ENCODE data around the gene IQSEC1. TPM values are rescaled to one million over a fixed set of nuclear protein-coding genes. Genes with fewer than 3 reads are reported as not detected.

IQSEC1 gene
- total RNA-seq, 1 experiment from 2014 or later: 9.7 TPM

DNA sequence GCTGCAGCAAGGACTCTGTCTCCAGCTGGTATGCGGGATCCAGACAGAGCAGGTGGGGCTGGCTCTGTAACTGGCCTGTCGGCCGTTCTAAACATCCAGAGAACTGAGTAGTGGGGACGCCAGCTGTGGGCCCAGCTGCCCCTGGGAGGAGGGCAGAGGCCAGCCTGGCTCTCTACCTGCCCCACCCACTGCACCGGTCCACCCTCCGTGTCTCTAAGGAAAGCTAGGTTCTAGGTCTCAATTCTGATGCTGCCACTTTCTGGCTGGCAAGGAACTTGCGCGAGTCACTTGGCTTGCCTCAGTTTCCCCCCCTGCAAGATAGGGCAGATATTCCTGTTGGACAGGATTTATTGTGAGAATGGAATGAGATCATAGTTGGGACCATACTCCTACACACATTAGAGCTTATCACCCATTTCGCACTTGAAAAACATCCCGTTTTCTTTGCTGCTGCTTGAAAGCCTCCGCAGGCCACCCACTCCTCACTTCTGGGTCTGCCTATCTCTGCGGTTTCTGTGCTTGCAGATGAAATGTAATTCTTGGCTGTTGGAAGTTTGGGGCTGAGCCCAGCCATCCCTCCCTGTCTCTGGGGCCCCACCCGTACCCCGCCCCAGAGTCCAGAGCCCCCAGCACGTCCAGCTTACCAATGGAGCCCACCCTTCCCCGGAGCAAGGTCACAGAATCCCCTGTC lies 65.8 kb downstream of the IQSEC1 start:
- DNase-seq (ENCODE audit: extremely low read depth, low read depth): no peak

DNA sequence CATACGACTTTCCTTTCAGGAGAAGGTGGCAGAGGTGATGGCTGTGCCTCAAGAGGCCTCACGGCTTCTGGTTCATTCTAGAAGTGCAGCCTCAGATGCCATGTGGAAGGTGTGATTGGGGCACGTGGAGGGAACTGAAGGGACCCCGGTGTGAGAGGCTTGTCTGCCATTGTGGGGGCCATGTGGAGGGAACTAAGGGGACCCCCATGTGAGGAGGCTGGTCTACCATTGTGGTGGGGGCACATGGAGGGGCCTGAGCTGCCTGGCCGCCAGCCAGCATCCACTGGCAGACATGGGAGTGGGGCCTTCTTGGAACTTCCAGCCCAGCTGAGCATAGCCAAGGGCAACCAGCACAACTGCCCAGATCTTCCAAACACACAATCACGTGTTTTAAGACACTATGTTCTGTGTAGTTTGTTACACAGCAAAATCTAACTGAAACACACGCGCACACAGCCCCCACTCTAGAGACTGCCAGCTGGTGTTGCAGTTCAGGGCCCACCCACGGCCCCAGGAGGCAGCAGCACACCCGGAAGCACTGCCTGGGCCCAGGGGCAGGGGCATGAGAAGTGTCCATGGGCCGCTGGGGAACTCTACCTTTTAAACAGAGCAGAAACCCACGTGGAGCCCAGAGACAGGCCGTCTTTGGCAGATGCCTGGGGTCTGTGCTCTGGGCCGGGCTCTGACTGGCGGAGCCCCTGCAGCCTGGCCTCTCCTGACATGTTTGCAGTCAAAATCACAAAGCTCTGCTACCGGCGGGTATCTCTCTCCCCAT lies 66.8 kb downstream of the IQSEC1 start:
- DNase-seq (ENCODE audit: extremely low read depth, low read depth): no peak

DNA sequence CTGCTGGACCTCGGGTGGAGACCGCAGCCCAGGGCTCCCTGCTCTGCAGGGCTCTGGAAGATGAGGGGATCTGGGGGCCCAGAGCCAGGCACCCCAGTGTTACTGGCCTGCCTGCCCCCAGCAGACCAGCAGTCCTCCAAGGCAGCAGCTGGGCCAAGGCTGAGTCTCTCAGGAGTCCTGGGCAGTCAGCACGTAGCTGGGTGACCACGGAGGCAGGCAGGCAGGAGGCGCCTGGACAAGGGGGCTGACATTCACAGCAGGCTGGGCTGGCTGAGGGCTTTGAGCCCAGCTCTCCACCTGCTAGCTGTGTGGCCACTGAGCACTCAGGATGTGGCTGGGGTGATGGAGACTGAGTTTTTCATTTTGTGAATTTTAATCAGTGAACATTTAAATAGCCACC lies 67.9 kb downstream of the IQSEC1 start:
- DNase-seq (ENCODE audit: extremely low read depth, low read depth): no peak

DNA sequence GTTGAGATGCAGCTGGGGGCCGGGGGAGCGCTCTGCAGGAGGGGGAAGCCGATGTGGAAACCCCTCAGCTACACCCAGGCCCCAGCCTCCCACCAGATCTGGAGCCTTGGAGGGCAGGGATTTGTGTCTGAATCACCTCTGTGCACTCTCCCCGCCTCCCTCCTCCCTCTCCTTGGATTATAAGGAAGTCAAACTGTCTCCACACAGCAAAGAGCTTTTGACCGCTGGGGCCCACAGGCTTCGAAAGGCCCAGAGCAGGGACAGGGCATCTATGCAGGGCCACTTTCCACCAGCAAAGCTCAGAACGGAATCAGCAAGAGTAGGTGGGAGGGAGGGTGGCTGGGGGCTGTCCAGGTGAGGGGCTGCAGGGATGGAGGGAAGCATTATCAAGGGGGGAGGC lies 68.9 kb downstream of the IQSEC1 start:
- DNase-seq (ENCODE audit: extremely low read depth, low read depth): no peak

DNA sequence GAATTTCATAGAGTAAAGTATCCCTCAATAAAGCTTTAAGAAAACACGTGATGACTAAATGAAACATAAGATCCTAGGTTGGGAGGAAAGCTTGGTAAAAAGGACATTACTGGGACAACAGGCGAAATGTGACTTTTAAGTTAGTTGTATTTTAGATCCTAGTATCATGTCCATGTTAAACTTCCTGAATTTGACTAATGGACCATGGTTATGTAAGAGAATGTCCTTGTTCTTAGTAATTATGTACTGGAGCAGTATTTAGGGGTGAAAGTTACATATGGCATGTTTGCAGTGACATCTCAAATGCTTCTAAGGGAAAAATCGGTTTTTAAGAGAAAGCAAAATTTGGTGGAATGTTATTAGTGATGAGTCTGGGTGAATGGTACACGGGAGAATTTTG lies 69.6 kb downstream of the IQSEC1 start:
- DNase-seq (ENCODE audit: extremely low read depth, low read depth): no peak

DNA sequence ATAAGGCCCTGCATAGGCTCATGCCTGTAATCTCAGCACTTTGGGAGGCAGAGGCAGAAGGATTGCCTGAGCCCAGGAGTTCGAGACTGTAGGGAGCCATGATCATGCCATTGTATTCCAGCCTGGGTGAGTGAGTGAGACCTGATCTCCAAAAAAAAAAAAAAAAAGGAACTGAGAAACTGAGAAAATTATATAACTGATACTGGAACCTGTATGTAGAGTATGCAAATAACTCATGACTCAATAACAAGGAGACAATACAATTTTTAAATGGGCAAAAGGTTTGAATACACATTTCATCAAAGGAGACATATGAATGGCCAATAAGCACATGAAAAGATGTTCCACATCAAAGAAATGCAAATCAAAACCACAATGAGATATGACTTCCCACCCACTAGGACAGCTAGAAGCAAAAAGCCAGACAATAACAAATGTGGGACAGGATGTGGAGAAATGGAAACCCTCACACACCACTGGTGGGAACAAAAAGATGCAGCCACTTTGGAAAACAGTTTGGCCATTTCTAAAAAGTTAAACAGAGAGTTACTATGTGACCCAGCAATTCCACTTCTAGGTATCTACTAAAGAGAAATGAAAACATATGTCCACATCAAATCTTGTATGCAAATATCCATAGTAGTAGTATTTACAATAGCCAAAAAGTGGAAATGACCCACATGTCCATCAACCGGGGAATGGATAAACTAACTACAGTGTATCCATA lies 70.7 kb downstream of the IQSEC1 start:
- DNase-seq (ENCODE audit: extremely low read depth, low read depth): no peak

DNA sequence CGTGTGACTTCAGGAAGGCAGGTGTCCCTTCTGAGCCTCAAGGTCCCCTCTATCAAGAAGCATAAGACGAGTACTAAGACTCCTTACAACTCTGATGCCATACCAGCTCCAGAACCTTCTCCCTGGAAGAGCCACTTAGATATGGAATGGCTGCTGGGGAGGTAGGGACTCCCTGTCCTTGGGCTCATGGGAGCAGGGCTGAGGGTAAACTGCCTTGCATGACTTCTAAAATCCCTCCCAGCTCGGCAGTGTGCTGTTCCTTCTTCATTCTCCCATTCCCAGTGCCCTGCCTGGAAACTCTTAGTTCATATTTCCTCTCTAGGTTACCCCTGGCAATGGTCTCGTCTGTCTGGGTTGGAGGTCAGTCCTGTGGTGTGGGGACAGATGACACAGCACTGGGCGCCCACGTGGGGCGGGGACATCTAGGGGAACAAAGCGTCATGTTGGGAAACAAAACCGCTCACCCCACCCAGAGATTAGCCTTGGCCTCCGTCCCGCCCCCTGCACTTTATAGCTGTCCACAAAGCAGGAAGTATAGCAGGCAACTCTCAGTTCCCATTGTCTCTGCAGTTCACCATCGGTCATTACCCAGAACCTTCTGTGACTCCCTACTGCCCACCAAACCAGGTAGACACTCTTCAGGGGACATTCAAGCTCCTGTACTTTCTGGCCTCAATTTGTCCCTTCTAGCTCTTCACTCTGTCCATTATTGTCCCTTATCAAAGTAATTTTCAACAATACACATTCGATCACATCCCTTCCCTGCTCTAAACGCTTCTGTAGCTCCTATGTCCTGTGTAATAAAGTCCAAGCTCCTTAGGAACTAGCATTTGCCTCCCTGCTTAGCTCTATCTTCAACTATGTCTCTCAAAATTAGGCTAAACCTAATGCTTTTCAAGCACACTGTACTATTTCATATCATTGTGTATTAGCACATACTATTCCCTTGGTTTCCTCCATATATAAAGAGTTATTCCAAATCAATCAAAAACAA lies 73.8 kb downstream of the IQSEC1 start:
- DNase-seq (ENCODE audit: extremely low read depth, low read depth): no peak

DNA sequence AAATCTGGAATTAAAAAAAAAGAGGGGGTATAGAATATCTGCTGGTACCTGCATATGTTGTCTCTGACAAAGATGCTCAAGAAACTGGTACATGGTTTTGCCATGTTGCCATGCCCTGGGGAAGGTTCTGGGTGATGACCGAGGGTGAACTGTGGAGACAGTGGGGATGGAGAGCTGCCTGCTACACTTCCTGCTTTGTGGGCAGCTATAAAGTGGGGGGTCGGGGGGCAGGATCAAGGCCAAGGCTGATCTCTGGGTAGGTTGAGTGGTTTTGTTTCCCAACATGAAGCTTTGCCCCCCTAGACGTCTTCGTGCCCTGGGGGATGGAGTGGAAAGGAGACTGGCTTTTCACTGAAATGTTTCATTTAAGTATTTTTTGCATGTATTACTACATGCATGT lies 74.6 kb downstream of the IQSEC1 start:
- no peak for DNase-seq (ENCODE audit: extremely low read depth, low read depth)

DNA sequence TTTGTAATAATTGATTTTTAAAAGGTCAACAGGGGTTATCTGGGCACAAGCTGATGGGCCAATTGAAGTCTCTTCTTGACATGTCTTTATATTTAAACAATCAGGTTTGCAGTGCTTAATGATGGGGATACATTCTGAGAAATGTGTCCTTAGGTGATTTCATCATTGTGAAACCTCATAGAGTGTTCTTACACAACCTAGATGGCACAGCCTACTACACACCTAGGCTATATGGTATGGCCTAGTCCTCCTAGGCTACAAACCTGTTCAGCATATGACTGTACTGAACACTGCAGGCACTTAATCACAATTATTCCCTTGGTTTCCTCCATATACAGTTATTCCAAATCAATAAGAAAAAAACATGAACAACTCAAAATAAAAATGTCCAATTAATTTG lies 75.8 kb downstream of the IQSEC1 start:
- no peak for DNase-seq (ENCODE audit: extremely low read depth, low read depth)

DNA sequence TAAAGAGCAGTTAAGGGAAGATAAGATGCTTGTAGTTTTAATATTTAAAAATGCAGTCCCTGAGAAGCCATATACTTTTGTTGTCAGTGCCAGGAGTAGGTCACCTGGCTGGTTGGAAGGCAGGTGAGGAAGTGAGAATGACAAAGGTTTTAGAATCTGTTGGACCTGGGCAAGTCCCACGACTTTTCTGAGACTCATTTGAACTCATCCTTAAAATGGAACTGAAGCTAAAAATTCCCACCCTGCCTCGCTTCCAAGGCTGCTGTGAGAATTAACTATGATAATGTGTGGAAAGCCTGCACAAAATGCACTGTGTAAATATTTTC lies 77.1 kb downstream of the IQSEC1 start:
- no peak for DNase-seq (ENCODE audit: extremely low read depth, low read depth)

DNA sequence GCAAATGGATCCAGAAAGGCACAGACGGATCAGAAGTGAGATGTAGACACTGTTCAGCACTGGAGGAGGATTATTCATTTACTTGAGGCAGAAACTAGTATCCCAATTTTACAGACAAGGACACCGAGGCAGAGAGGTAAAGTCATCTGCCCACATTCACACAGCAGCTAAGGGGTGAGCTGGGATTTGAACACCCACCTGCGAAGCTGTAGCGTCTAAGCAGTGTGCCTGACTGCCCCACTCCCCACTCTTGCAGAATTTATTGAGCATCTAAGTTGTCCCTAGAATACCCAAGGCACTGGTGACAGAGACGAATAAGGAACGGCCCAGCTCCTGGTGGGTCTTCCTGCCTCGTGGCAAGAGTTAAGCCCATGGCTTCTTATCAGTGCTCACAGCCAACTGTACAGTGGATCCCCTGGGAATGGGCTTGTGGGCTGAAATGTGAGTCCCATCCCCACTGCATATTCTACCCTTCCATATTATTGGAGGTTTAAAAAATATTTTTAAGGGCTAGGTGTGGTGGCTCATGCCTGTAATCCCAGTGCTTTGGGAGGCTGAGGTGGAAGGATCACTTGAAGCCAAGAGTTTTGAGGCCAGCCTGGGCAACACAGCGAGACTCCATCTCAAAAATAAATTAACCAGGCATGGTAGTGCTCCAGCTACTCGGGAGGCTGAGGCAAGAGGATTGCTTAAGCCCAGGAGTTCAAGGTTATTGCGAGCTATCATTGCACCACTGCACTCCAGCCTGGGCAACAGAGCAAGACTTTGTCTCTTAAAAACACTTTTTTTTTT lies 77.6 kb downstream of the IQSEC1 start:
- no peak for DNase-seq (ENCODE audit: extremely low read depth, low read depth)

DNA sequence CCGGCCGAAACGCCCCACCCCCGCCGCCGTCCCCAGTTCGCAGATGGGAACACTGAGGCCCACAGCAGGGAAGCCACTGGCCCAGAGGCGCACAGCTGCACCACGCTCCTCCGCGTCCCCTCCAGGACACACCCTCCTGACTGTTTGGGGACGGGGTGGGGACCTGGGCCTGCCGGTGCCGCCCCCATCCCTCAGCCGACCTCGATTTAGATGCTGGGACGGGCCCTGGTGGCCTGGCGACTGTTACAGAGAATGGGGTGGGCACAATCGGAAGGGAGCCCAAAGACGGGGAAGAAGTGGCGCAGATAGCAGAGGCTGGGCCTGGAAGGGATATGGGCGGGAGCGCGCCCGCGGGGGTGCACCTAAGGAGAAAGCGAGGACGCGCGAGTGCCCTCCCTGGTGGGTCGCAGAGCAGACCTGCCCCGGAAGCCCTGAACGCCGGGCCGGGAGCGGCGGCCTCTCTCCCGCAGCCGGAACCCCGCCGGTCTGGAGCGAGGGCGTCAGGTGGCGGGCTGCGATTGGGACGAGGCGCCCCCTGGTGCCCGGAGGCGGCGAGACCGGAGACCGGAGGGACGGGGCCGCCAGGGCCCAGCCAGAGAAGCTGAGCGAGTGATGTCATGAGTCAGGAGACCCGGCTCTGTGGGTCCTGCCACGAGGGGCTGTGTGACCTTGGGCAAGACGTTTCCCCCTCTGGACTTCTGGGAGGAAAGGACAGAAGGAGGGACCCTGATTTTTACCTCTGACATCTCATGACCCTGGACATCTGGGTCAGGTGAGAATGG lies 78.4 kb downstream of the IQSEC1 start:
- DNase-seq (ENCODE audit: extremely low read depth, low read depth): peak; percentile 56

DNA sequence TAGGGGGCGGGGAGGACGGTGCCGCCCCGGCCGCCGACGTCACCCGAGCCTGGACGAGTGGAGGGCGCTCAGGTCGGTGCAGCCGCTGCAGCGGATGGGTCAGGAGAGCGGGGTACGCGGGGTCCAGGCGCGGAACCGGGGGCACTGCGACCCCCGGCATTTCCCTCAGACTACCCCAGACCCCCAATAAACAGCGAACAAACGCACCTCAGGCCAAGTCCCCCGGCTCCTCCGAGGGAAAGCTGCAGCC lies 78.9 kb downstream of the IQSEC1 start:
- DNase-seq (ENCODE audit: extremely low read depth, low read depth): no peak

DNA sequence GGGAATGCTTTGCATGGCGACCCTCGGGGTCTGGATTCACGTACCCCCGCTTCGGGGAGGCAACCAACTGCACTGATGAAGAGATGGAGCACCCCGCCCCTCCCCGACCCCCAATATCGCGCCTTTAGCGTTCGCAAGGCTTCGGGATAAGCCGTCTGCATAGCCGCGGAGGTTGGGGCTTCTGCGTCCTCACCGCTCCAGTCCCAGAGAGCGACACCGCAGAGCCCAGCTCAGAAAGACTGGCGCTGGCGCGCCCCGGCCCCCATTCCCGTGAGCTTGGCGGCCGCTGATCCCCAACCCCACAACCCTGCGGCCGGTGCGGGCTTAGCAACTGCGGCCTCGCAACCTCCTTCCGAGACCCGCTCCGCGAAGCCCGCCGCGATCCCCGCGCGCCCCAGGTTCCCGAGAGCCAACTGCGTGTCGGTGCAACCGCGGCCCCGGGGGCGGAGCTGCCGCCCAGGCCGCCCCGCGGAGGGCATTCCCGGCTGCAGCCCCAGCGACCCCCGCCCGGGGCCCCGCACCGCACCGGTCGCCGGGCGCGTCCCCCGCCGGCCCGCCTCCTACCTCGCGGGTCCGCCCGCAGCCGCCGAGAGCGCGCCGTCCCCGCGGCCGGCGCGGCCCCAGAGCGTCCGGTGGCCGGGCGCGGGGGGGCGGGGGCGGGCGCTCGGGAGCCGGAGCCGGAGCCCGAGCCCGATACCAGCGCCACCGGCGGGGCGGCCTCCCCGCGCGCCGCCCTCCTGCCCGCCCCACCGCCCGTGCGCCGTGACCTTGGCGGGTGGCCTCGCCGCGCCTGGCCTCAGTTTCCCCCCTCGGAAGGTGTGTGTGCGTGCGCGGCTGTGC lies 79.5 kb downstream of the IQSEC1 start:
- no peak for DNase-seq (ENCODE audit: extremely low read depth, low read depth)

DNA sequence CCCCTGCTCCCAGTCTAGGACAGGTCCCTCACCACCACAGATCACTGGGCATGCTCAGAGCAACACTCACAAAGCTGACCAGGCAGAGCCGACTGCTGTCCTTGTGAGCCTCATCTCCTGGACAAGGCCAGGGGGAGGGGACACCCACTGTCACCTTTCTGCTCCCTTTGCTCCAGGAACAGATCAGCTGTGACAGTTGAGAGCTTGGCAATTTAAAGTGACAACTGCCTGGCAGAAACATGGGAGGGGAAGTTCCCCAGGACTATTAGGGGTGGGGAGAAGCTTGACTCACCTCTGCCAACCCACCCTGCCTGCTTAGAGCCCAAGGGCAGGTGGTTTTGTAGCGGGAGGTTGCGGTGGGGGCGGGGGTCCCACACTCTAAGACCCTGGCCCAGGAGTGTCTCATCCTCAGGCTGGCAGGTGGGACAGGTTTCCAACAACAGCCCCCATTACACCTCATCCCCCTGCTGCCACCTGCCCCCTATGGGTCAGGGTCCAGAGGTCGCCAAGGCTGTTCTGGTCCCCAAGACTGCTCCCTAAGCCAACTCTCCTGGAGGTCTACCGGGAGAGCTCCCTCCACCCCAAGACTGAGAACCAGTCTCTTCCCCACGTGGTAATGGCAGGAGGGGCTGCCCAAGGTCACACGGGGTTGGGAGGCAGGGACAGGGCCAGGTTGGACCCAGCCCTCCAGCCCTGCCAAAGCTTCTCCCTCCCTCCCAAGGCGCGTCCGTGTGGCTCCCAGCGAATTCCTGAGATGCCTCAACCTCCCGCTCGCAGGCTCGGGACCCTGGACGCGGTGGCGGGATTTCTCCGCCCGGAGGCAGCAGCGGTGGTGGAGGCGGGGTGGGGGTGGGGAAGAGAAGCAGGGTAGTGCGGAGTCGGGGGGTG lies 80.4 kb downstream of the IQSEC1 start:
- no peak for DNase-seq (ENCODE audit: extremely low read depth, low read depth)

DNA sequence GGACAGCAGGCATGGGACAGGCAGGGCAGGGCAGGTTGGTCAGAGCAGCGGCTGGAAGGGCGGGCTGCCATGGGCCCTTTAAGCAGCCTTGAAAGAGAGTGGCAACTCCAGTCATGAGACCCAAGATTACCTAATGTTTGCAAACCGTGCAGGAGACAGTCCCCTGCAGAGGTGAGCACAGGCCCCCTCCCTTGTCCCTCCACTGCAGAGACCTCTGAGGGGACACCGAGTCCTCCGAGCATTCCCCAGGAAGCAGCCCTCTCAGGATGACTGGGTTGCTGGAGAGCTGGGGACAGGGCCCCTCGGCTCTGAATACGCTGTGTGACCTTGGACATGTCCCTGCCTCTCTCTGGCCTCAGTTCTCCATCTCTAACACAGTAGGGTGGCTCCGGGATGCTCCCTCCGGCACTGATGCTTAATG lies 81.4 kb downstream of the IQSEC1 start:
- DNase-seq (ENCODE audit: extremely low read depth, low read depth): no peak

DNA sequence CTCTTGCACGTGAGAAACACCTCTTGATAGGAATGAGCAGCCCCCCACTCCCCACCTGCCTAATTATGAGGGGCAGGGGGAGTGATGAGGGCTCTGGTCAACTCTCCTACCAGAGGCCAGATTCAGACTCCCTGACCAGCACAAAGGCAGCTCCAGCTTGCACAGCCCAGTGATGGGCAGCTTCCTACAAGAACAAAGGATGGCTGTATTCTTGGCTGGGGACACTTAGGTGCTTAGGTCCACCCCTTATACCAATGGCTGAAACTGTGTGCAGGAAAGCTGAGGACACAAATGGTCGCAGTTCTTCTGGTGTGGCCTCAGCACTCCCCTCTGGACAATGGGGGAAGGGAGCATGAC lies 81.8 kb downstream of the IQSEC1 start:
- DNase-seq (ENCODE audit: extremely low read depth, low read depth): no peak
